Fibroblast of lung (primary cell): Measurements from ENCODE around the gene ADCK1. TPM values are rescaled to one million over a fixed set of nuclear protein-coding genes. Genes with fewer than 3 reads are reported as not detected.
A peak's percentile ranks its signal among the peaks of the same experiment; 100 is the strongest.

Experiments used
- DNase-seq, 2 donors: peaks; one replicate each; pipeline versions ENCODE4 v3.0.0 to v3.0.0-alpha.2; 2010; ENCODE audit warnings: low read depth in 2 of 2
- H2AFZ ChIP-seq: 2 replicates; pipeline ENCODE4 v1.5.1; 2012; ENCODE audit warnings: low read length, control low read depth, inconsistent platforms
- H3K27ac ChIP-seq: 2 replicates; pipeline ENCODE4 v1.5.1; 2011; ENCODE audit warnings: low read length, control low read depth; ENCODE audit not compliant: insufficient read depth
- H3K27me3 ChIP-seq: 2 replicates; pipeline ENCODE4 v1.5.1; 2011; ENCODE audit warnings: mild to moderate bottlenecking, low read length; ENCODE audit not compliant: control insufficient read depth, insufficient read depth
- H3K36me3 ChIP-seq: 2 replicates; pipeline ENCODE4 v1.5.1; 2011; ENCODE audit warnings: low read length; ENCODE audit not compliant: control insufficient read depth, insufficient read depth
- H3K4me1 ChIP-seq: 2 replicates; pipeline ENCODE4 v1.5.1; 2011; ENCODE audit warnings: low read length; ENCODE audit not compliant: control insufficient read depth, insufficient read depth; ENCODE audit errors: extremely low read depth
- H3K4me2 ChIP-seq: 2 replicates; pipeline ENCODE4 v1.5.1; 2011; ENCODE audit warnings: low read length, control low read depth; ENCODE audit not compliant: insufficient read depth; ENCODE audit errors: extremely low read depth
- H3K4me3 ChIP-seq, 4 experiments: fragments of 200-600 bp in 1 of 4; sonication (generic) in 1 of 4; replicated peaks in 1 of 4; 2 replicates each; pipeline ENCODE4 v1.5.1; 2011 to 2016; ENCODE audit warnings: low read length in 4 of 4, low read depth in 3 of 4, mild to moderate bottlenecking in 3 of 4, control low read depth in 2 of 4, inconsistent platforms in 1 of 4, mixed read lengths in 1 of 4; ENCODE audit not compliant: insufficient read depth in 1 of 4; ENCODE audit errors: control extremely low read depth in 1 of 4
- H3K79me2 ChIP-seq: 2 replicates; pipeline ENCODE4 v1.5.1; 2012; ENCODE audit warnings: mild to moderate bottlenecking, low read length, inconsistent platforms; ENCODE audit not compliant: control insufficient read depth, insufficient read depth
- H3K9ac ChIP-seq: 2 replicates; pipeline ENCODE4 v1.5.1; 2011; ENCODE audit warnings: mild to moderate bottlenecking, low read length, control low read depth; ENCODE audit not compliant: insufficient read depth
- H3K9me3 ChIP-seq: 2 replicates; pipeline ENCODE4 v1.5.1; 2012; ENCODE audit warnings: low read depth, low read length; ENCODE audit not compliant: control insufficient read depth, insufficient read depth
- H4K20me1 ChIP-seq: 2 replicates; pipeline ENCODE4 v1.5.1; 2011; ENCODE audit warnings: low read length; ENCODE audit not compliant: control insufficient read depth, insufficient read depth; ENCODE audit errors: extremely low read depth
- CTCF ChIP-seq, 2 donors: IDR thresholded peaks in 1 of 2; conservative IDR thresholded peaks in 1 of 2; 1 replicate in 1 of 2; 2 replicates in 1 of 2; pipeline ENCODE4 v1.5.1; 2011 to 2012; ENCODE audit warnings: low read length in 2 of 2, control low read depth in 1 of 2, inconsistent platforms in 1 of 2, low read depth in 1 of 2, mild to moderate bottlenecking in 1 of 2
- EZH2 ChIP-seq: IDR thresholded peaks from 2 replicates; pipeline ENCODE4 v1.5.1; 2012; ENCODE audit warnings: low read length, control low read depth, mild to moderate bottlenecking; ENCODE audit errors: missing control alignments
- polyA plus RNA-seq, 2 donors: library from polyadenylated mRNA; depleted of rRNA in 1 of 2; stranded (reverse) in 1 of 2; unstranded in 1 of 2; fragments of >200 nt; gene quantifications; 2 replicates each; pipeline ENCODE4 v1.2.1, GENCODE V29; 2011 to 2012; ENCODE audit warnings: missing spikeins in 1 of 2
- total RNA-seq: library from RNA; depleted of rRNA; stranded (reverse); fragments of >200 nt; gene quantifications from 2 replicates; pipeline ENCODE4 v1.2.1, GENCODE V29; 2014

ADCK1 gene
- total and polyA plus RNA-seq, 2 donors (not counting 1 experiment from before 2014, with no cell fraction given): 4.6 to 4.8 TPM

- Histone ChIP-seq H3K4me3 (no peak overlapping the region), H3K36me3 (no peaks in the 10 kb centered on the region), H3K9ac (no peak overlapping the region), H4K20me1 (no peaks in the 10 kb centered on the region), H3K79me2 (no peaks in the 10 kb centered on the region), H3K4me1 (no peaks in the 10 kb centered on the region), H2AFZ (no peak overlapping the region), H3K27ac (no peak overlapping the region), H3K27me3 (no peaks in the 10 kb centered on the region), H3K9me3 (no peaks in the 10 kb centered on the region), H3K4me2 (no peak overlapping the region)
- no peak for TF ChIP-seq EZH2
- no peak for TF ChIP-seq CTCF (conservative IDR thresholded peaks at IDR 0.05 in 1 of 2, IDR thresholded peaks at IDR 0.05 in 1 of 2; ENCODE audit: low read depth in 1 of 2, low read length in 2 of 2)
- DNase-seq: peak in 1 of 2 donors; percentile 20
Observed at GRCh38 chr14:77897374-77897773, 97.5 kb downstream of the ADCK1 start.

GRCh38 chr14:77902811-77903210 is 102.9 kb downstream of the ADCK1 start:
- DNase-seq: no peak
- Histone ChIP-seq H3K79me2 (no peaks in the 10 kb centered on the region), H3K4me2 (no peak overlapping the region)

GRCh38 chr14:77903221-77903620 is 103.3 kb downstream of the ADCK1 start:
- Histone ChIP-seq H3K27me3 (no peaks in the 10 kb centered on the region), H3K36me3 (no peaks in the 10 kb centered on the region), H3K79me2 (no peaks in the 10 kb centered on the region), H3K4me1 (no peaks in the 10 kb centered on the region), H3K9ac (no peak overlapping the region), H3K4me3 (no peak overlapping the region), H2AFZ (no peak overlapping the region), H3K9me3 (no peaks in the 10 kb centered on the region), H3K27ac (no peak overlapping the region), H4K20me1 (no peaks in the 10 kb centered on the region), H3K4me2 (no peak overlapping the region)
- TF ChIP-seq EZH2 (no peak), CTCF (conservative IDR thresholded peaks at IDR 0.05 in 1 of 2, IDR thresholded peaks at IDR 0.05 in 1 of 2; ENCODE audit: low read depth in 1 of 2, low read length in 2 of 2) (no peak)
- peak in 1 of 2 donors; percentile 45 for DNase-seq

More at GRCh38 chr14:77902811-77903210, 102.9 kb downstream of the ADCK1 start:
- Histone ChIP-seq H3K27me3 (no peaks in the 10 kb centered on the region), H2AFZ (no peak overlapping the region), H3K9me3 (no peaks in the 10 kb centered on the region), H4K20me1 (no peaks in the 10 kb centered on the region), H3K4me1 (no peaks in the 10 kb centered on the region), H3K27ac (no peak overlapping the region), H3K4me3 (no peak overlapping the region), H3K36me3 (no peaks in the 10 kb centered on the region), H3K9ac (no peak overlapping the region)
- no peak for TF ChIP-seq CTCF (conservative IDR thresholded peaks at IDR 0.05 in 1 of 2, IDR thresholded peaks at IDR 0.05 in 1 of 2; ENCODE audit: low read depth in 1 of 2, low read length in 2 of 2)
- no peak for TF ChIP-seq EZH2
